Large intestine (tissue), 3 donors: ENCODE data around the gene RGP1. TPM values are rescaled to one million over a fixed set of nuclear protein-coding genes. Genes with fewer than 3 reads are reported as not detected.
A peak's percentile ranks its signal among the peaks of the same experiment; 100 is the strongest.

ENCODE experiments used
- DNase-seq, 2 donors: peaks; one replicate each; pipeline versions ENCODE4 v3.0.0 to v3.0.0-alpha.2; 2013
- H3K27ac ChIP-seq: one replicate; pipeline ENCODE4 v1.5.1; 2013; ENCODE audit warnings: low read length
- H3K27me3 ChIP-seq: 2 replicates; pipeline ENCODE4 v1.6.1; 2013; ENCODE audit warnings: low read length; ENCODE audit not compliant: control insufficient read depth, insufficient read depth
- H3K36me3 ChIP-seq: 2 replicates; pipeline ENCODE4 v1.6.1; 2013; ENCODE audit warnings: low read length; ENCODE audit not compliant: control insufficient read depth, insufficient read depth
- H3K4me1 ChIP-seq: one replicate; pipeline ENCODE4 v1.6.1; 2013; ENCODE audit warnings: low read length; ENCODE audit not compliant: control insufficient read depth, insufficient read depth
- H3K4me3 ChIP-seq: one replicate; pipeline ENCODE4 v1.5.1; 2013; ENCODE audit warnings: low read length
- H3K9me3 ChIP-seq: one replicate; pipeline ENCODE4 v1.6.1; 2013; ENCODE audit warnings: mild to moderate bottlenecking, low read depth, low read length, moderate library complexity; ENCODE audit not compliant: control insufficient read depth
- WGBS: methylation state at CpG from one replicate; pipeline ENCODE4 v1.1.5; 2013; ENCODE audit warnings: low lambda C conversion rate; ENCODE audit not compliant: insufficient coverage; 5-methylcytosine and 5-hydroxymethylcytosine counted together
- polyA plus RNA-seq: library from polyadenylated mRNA; unstranded; fragments of 120-200 nt; gene quantifications from one replicate; pipeline ENCODE4 v1.2.1, GENCODE V29; 2013

The RGP1 gene
- polyA plus RNA-seq, 1 donor = 17.2 TPM

DNA sequence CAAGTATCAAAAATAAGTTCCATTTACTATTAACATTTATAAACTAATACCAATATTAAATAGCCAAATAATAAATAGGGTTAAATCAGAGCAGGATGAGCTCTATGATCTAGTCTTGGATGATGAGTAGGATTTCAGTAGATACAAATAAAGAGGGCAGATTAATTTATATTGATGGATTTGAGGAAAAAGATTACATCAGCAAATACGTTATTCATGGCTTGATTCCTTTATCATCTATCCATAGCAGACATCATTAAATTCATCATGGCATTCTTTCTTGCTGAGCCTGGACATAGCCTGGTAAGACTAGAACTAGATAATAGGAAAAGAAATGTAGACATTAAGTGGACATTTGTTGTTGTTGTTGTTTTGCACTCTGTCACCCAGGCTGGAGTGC, 18.4 kb downstream of the RGP1 start:
- Histone ChIP-seq H3K36me3 (no peaks in the 10 kb centered on the region), H3K9me3 (no peaks in the 10 kb centered on the region), H3K4me1 (peaks cover 21% of the 10 kb centered on the region), H3K27me3 (no peaks in the 10 kb centered on the region), H3K27ac (no peak overlapping the region), H3K4me3 (no peak overlapping the region)
- no CpG with 5 or more reads among the region's 1 CpG for WGBS
- DNase-seq = no peak

DNA sequence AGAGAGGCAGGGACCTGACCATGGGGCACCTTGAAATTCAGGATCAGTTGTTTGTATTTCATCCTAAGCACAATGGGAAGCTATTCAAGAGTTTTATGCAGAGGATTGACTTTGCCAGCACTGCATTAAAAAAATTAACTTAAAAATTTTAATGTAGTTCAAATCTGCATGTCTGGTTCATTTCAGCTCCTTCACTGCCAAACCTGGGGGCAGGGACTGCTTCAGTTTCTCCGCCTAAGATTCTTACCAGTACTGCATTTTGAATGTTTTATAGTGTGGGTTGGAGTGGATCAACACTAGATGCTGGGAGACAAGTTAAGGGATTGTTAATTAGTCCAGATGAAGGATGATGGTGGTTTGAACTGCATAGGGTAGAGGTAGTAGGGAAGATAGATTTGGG, 20.7 kb downstream of the RGP1 start:
- no peaks in the 10 kb centered on the region for H3K36me3 ChIP-seq
- 100% methylated on average over 1 of the region's 1 CpG for WGBS
- no peaks in the 10 kb centered on the region for H3K9me3 ChIP-seq
- no peak overlapping the region for H3K4me3 ChIP-seq
- no peaks in the 10 kb centered on the region for H3K27me3 ChIP-seq
- H3K4me1 ChIP-seq = peaks cover 23% of the 10 kb centered on the region
- DNase-seq = no peak
- no peak overlapping the region for H3K27ac ChIP-seq

- Histone ChIP-seq H3K27ac (peak overlapping the region; percentile 77), H3K9me3 (no peaks in the 10 kb centered on the region), H3K36me3 (no peaks in the 10 kb centered on the region), H3K27me3 (no peaks in the 10 kb centered on the region), H3K4me1 (peaks cover 28% of the 10 kb centered on the region), H3K4me3 (no peak overlapping the region)
- 20% methylated on average over 1 of the region's 4 CpGs for WGBS
- no peak for DNase-seq
Measured at GRCh38 chr9:35771075-35771433, 22.0 kb downstream of the RGP1 start.

- H3K4me3 ChIP-seq = no peak overlapping the region
- peak overlapping the region; percentile 77 for H3K27ac ChIP-seq
- H3K36me3 ChIP-seq = no peaks in the 10 kb centered on the region
- DNase-seq = peak; percentile 20 to 59
- 23% methylated on average over 1 of the region's 1 CpG for WGBS
- H3K4me1 ChIP-seq = peaks cover 28% of the 10 kb centered on the region
- no peaks in the 10 kb centered on the region for H3K27me3 ChIP-seq
- no peaks in the 10 kb centered on the region for H3K9me3 ChIP-seq
Measured at GRCh38 chr9:35771534-35771933, 22.4 kb downstream of the RGP1 start.

GRCh38 chr9:35771943-35772342, 22.9 kb downstream of the RGP1 start:
- peak overlapping the region; percentile 77 for H3K27ac ChIP-seq
- peak; percentile 89 to 92 for DNase-seq

DNA sequence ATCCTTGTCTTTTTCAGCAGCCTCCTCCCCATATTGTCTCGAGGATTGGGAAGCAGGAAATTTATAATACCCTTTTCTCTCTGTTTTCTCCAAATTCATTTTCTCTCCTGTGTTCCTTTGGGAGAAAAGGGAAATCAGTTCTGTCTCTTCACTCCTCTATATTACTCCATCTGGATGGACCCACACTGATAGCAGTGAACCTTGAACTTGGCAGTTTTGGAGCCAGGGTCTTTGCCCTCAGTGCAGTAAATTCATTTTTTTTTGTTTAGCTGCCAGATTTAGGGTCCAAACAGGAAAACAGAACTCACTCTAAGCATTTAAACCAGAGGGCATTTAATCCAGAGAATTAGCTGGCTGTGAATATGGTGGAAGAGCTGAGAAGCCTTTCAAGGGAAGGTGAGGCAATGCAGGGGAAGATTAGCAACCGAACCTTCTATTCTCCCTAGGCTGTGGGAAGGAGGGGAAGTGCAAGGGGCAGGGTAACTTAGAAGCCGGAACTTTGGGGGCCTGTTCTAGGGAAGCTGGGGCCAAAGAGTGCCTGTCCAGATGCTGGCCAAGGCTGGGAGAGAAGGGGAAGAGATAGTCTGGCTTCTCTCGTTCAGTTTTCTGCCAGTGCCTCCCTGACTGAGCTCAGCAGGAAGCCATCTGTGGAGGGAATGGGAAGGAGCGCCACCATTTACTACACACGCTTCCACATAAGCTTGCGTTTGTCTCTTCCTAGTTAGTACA, 26.0 kb downstream of the RGP1 start:
- peak overlapping the region; percentile 44 for H3K27ac ChIP-seq
- H3K4me3 ChIP-seq = no peak overlapping the region
- WGBS = 100% methylated on average over 1 of the region's 7 CpGs
- DNase-seq = peak in 1 of 2 donors; percentile 38
- no peaks in the 10 kb centered on the region for H3K27me3 ChIP-seq
- H3K9me3 ChIP-seq = no peaks in the 10 kb centered on the region
- H3K36me3 ChIP-seq = no peaks in the 10 kb centered on the region
- peaks cover 28% of the 10 kb centered on the region for H3K4me1 ChIP-seq

More at GRCh38 chr9:35771943-35772342, 22.9 kb downstream of the RGP1 start:
- peaks cover 28% of the 10 kb centered on the region for H3K4me1 ChIP-seq
- no peak overlapping the region for H3K4me3 ChIP-seq
- H3K27me3 ChIP-seq = no peaks in the 10 kb centered on the region
- 53% methylated on average over 2 of the region's 3 CpGs for WGBS
- no peaks in the 10 kb centered on the region for H3K9me3 ChIP-seq
- H3K36me3 ChIP-seq = no peaks in the 10 kb centered on the region

DNA sequence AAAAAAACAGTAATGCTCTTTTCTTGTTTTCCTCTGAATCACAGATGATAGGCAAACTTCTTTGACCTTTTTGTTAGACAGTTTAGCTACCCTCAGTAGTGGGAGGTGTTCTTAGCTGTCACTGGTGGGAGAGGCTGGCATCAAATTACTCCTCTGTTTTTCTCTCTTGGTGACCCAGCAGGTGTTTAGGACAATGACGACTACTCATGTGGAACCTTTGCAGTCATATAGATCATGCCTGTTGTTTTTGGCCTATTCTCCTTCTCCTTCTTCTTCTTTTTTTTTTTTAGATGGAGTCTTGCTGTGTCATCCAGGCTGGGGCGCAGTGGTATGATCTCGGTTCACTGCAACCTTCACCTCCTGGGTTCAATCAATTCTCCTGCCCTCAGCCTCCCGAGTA, 26.9 kb downstream of the RGP1 start:
- no peaks in the 10 kb centered on the region for H3K27me3 ChIP-seq
- H3K9me3 ChIP-seq = no peaks in the 10 kb centered on the region
- H3K4me1 ChIP-seq = peaks cover 20% of the 10 kb centered on the region
- H3K4me3 ChIP-seq = no peak overlapping the region
- no peak for DNase-seq
- no peak overlapping the region for H3K27ac ChIP-seq
- WGBS = no CpG with 5 or more reads among the region's 4 CpGs
- peaks cover 2% of the 10 kb centered on the region for H3K36me3 ChIP-seq

GRCh38 chr9:35778496-35778895, 29.4 kb downstream of the RGP1 start:
- no peak for DNase-seq
- no peaks in the 10 kb centered on the region for H3K9me3 ChIP-seq
- H3K27ac ChIP-seq = no peak overlapping the region
- peaks cover 2% of the 10 kb centered on the region for H3K36me3 ChIP-seq
- H3K4me1 ChIP-seq = peaks cover 4% of the 10 kb centered on the region
- no peak overlapping the region for H3K4me3 ChIP-seq
- WGBS = no CpG with 5 or more reads among the region's 3 CpGs
- H3K27me3 ChIP-seq = no peaks in the 10 kb centered on the region

GRCh38 chr9:35781066-35781465, 32.0 kb downstream of the RGP1 start:
- DNase-seq = no peak
- H3K36me3 ChIP-seq = peaks cover 7% of the 10 kb centered on the region
- H3K27me3 ChIP-seq = no peaks in the 10 kb centered on the region
- H3K9me3 ChIP-seq = no peaks in the 10 kb centered on the region
- H3K27ac ChIP-seq = no peak overlapping the region
- H3K4me1 ChIP-seq = no peaks in the 10 kb centered on the region
- H3K4me3 ChIP-seq = no peak overlapping the region
- no CpG with 5 or more reads among the region's 2 CpGs for WGBS

- no peak for DNase-seq
- no peaks in the 10 kb centered on the region for H3K4me1 ChIP-seq
- H3K9me3 ChIP-seq = no peaks in the 10 kb centered on the region
- H3K27me3 ChIP-seq = no peaks in the 10 kb centered on the region
- H3K27ac ChIP-seq = no peak overlapping the region
- H3K36me3 ChIP-seq = peaks cover 11% of the 10 kb centered on the region
- H3K4me3 ChIP-seq = no peak overlapping the region
Measured at GRCh38 chr9:35783418-35783817, 34.3 kb downstream of the RGP1 start.

GRCh38 chr9:35789541-35789940, 40.5 kb downstream of the RGP1 start:
- Histone ChIP-seq H3K4me3 (no peak overlapping the region), H3K9me3 (no peaks in the 10 kb centered on the region), H3K27me3 (no peaks in the 10 kb centered on the region), H3K27ac (no peak overlapping the region), H3K4me1 (peaks cover 7% of the 10 kb centered on the region), H3K36me3 (peaks cover 14% of the 10 kb centered on the region)
- whole genome bisulfite sequencing = no CpG with 5 or more reads among the region's 2 CpGs
- no peak for DNase-seq
